Heart left ventricle (tissue), 13 donors: Measurements from ENCODE around the gene ASB13.

Experiments used
- CTCF ChIP-seq, 12 donors: fragments of 200-600 bp; sonication (generic) in 4 of 12; IDR thresholded peaks; one replicate each; pipeline versions ENCODE4 v1.5.0 to v1.8.0; 2018 to 2022; ENCODE audit warnings: antibody characterized with exemption in 12 of 12, mild to moderate bottlenecking in 5 of 12
- POLR2A ChIP-seq, 2 donors: fragments of 450-650 bp; IDR thresholded peaks; one replicate each; pipeline ENCODE4 v1.6.1; 2017; ENCODE audit warnings: antibody characterized with exemption in 2 of 2, mild to moderate bottlenecking in 2 of 2, moderate library complexity in 2 of 2
- donor health status: ischemic (EF 13 %, LVEDD 7.1; RV severe dilation, severe dysfunction).
- donor health status: DM: no; HTN: yes; CAD: no.
- donor health status: DM: no; HTN: no; CAD: no.
- donor health status: ischemic (EF 25% LVEDD 6.9; RV normal size, moderate dysfunction).
- donor health status: ischemic (EF 25% LVEDD 5.7; RV mildly dilated, moderate dysfunction).
- donor health status: ischemic (EF 35%, LVEDD 5.7; RV mildly dilated, moderate dysfunction).
- donor health status: nonischemic (EF 11% LVEDD 7.7; RV severe dilation, severe dysfunction).
- donor health status: DM: yes; HTN: yes; CAD: no.
- donor health status: PGD.
- donor health status: ischemic (EF 29% LVEDD 5.4; RV normal size, mild dysfunction).
- donor health status: nonischemic (EF 23%, LVEDD 6.1; RV moderate dilation, normal function).

- TF ChIP-seq CTCF (IDR thresholded peaks at IDR 0.05), result no peak
- no peak for TF ChIP-seq POLR2A (IDR thresholded peaks at IDR 0.05)
These were observed 61.4 kb downstream of the ASB13 start for GRCh38 chr10:5604961-5605360.
